ENCODE measurements around the gene CNN2.

GRCh38 chr19:990746-991145 lies 35.7 kb upstream of the CNN2 start:
- TF ChIP-seq CTCF (IDR thresholded peaks at IDR 0.05; ENCODE audit: control extremely low read depth in 1 of 3, insufficient read depth in 1 of 3, low read depth in 1 of 3, low read length in 3 of 3) (no peak), JUN (IDR thresholded peaks at IDR 0.05; ENCODE audit: low read depth, low read length) (no peak), TAF1 (IDR thresholded peaks at IDR 0.05; ENCODE audit: low read depth, low read length) (no peak), POLR2AphosphoS5 (IDR thresholded peaks at IDR 0.05; ENCODE audit: low read depth, low read length) (no peak), POLR2A (IDR thresholded peaks at IDR 0.05; ENCODE audit: control extremely low read depth in 1 of 2, low read depth in 2 of 2, low read length in 2 of 2) (no peak), MAFK (IDR thresholded peaks at IDR 0.05; ENCODE audit: low read depth, low read length) (no peak), SP4 (IDR thresholded peaks at IDR 0.05; ENCODE audit: low read length) (no peak), ZNF274 (IDR thresholded peaks at IDR 0.05; ENCODE audit: borderline replicate concordance, extremely low read depth, low read length) (no peak), EZH2 (IDR thresholded peaks at IDR 0.05; ENCODE audit: low read depth, low read length, severe bottlenecking) (no peak), TCF12 (IDR thresholded peaks at IDR 0.05; ENCODE audit: low read depth, low read length) (no peak), SUZ12 (IDR thresholded peaks at IDR 0.05; ENCODE audit: low read length) (no peak), USF2 (IDR thresholded peaks at IDR 0.05; ENCODE audit: low read length) (no peak), EP300 (IDR thresholded peaks at IDR 0.05; ENCODE audit: borderline replicate concordance in 1 of 2, low read depth in 2 of 2, low read length in 2 of 2) (no peak), SIN3A (conservative IDR thresholded peaks at IDR 0.05 in 1 of 2, IDR thresholded peaks at IDR 0.05 in 1 of 2; ENCODE audit: low read depth in 1 of 2, low read length in 2 of 2) (no peak)

All from H1 (cell line).